Measurements from ENCODE around the gene TRIM54. TPM values are rescaled to one million over a fixed set of nuclear protein-coding genes. Genes with fewer than 3 reads are reported as not detected.
"Not testable (repeated sequence)": the region's sequence is repeated elsewhere in the genome, so short reads cannot be mapped to it uniquely, and the experiment has no call there.

TRIM54 gene
- total and polyA plus RNA-seq, 9 of the 15 experiments (the other 6 are each of a cell fraction or from before 2014, with no cell fraction given) = not detected

DNA sequence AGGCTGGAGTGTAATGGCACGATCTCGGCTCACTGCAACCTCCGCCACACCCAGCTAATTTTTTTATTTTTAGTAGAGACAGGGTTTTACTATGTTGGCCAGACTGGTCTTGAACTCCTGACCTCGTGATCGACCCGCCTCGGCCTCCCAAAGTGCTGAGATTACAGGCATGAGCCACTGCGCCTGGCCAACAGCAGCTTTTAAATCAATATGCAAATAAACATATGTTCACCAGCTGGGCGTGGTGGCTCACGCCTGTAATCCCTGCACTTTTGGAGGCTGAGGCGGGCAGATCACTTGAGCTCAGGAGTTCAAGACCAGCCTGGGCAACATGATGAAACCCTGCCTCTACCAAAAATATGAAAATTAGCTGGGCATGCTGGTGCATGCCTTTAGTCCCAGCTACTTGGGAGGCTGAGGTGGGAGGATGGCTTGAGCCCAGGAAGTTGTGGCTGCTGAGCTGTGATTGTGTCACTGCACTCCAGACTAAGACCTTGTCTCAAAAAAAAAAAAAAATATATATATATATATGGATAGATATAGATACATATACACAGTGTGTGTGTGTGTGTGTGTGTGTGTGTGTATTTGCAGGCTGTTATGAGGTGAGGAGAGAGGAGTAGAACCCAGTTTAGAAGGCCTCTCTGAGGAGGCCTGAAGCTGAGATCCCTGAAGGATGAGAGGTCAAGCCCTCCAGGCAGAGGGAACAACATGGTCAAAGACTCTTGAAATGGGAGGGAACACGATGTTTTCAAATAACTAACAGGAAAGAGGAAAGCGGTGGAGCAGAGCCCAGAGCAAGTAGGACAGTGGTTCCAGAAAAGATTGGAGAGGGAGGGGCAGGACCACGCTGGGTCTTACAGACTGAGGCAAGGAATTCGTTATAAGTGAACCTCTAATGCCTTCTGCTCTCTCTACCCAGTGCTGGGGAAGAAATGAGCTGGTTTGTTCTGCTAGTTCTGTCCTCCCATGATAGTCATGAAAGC, 9.4 kb upstream of the TRIM54 start:
- ATAC-seq; H2AFZ ChIP-seq (ENCODE audit: low read depth, low read length); H3K36me3 ChIP-seq (ENCODE audit: control insufficient read depth, insufficient read depth, low read length); FAIRE-seq; H3K79me2 ChIP-seq (ENCODE audit: control insufficient read depth, insufficient read depth, low read length); intact Hi-C loops (cut with micrococcal nuclease); BruUV-seq (replicated peaks); H3K9ac ChIP-seq (ENCODE audit: insufficient read depth in 1 of 2, low read depth in 2 of 2, low read length in 2 of 2); H3K4me2 ChIP-seq (ENCODE audit: insufficient read depth, low read length); H3K27ac ChIP-seq (ENCODE audit: extremely low read depth, low read depth, low read length); H3K9me3 ChIP-seq (replicated peaks; ENCODE audit: control insufficient read depth, insufficient read depth, low read depth, low read length); H3K27me3 ChIP-seq (ENCODE audit: control insufficient read depth in 2 of 2, insufficient read depth in 2 of 2, low read length in 2 of 2); DNase-seq (ENCODE audit: extremely low read depth in 1 of 4, low spot score in 3 of 4); in situ Hi-C loops (cut with MboI); CTCF ChIA-PET (ENCODE audit: low intra/inter-chr PET ratio); H4K20me1 ChIP-seq (replicated peaks; ENCODE audit: control insufficient read depth, insufficient read depth, low read length); H3K4me3 ChIP-seq; H3K9me1 ChIP-seq (ENCODE audit: control insufficient read depth, insufficient read depth, low read length): not testable (repeated sequence)
- TF ChIP-seq, protein P1, sequence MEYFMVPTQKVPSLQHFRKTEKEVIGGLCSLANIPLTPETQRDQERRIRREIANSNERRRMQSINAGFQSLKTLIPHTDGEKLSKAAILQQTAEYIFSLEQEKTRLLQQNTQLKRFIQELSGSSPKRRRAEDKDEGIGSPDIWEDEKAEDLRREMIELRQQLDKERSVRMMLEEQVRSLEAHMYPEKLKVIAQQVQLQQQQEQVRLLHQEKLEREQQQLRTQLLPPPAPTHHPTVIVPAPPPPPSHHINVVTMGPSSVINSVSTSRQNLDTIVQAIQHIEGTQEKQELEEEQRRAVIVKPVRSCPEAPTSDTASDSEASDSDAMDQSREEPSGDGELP (CRISPR knock-in tag; IDR thresholded peaks at IDR 0.05; ENCODE audit: borderline replicate concordance) = peak; percentile 15; the same call in 1 of the 2 replicates
- POLR2A ChIA-PET = interaction anchor here (0.6 to 1.2 kb wide), 4 partner anchors 13 to 160 kb away, joined by 3 to 5 read pairs (median 3); no protein-coding TSS in a partner anchor
- peaks cover 10 to 19% of the 10 kb centered on the region in 2 experiments for H3K4me1 ChIP-seq (replicated peaks in 1 of 2; ENCODE audit: control insufficient read depth in 2 of 2, insufficient read depth in 2 of 2, low read length in 2 of 2)
- 37% methylated on average over 15 of the region's 15 CpGs for WGBS (ENCODE audit: insufficient coverage, low coverage, missing lambda C conversion rate)
